GM12892 (cell line): ENCODE measurements around the gene GAB2.

ENCODE experiments used
- POLR2A ChIP-seq: IDR thresholded peaks from 2 replicates; pipeline ENCODE4 v1.6.1; 2011; ENCODE audit warnings: low read depth, low read length, control low read depth
- POLR2AphosphoS5 ChIP-seq: IDR thresholded peaks from 2 replicates; pipeline ENCODE4 v1.6.1; 2011; ENCODE audit warnings: low read depth, low read length, control low read depth
- TAF1 ChIP-seq: IDR thresholded peaks from 2 replicates; pipeline ENCODE4 v1.6.1; 2011; ENCODE audit warnings: low read depth, mild to moderate bottlenecking, control low read depth, low read length, borderline replicate concordance

DNA sequence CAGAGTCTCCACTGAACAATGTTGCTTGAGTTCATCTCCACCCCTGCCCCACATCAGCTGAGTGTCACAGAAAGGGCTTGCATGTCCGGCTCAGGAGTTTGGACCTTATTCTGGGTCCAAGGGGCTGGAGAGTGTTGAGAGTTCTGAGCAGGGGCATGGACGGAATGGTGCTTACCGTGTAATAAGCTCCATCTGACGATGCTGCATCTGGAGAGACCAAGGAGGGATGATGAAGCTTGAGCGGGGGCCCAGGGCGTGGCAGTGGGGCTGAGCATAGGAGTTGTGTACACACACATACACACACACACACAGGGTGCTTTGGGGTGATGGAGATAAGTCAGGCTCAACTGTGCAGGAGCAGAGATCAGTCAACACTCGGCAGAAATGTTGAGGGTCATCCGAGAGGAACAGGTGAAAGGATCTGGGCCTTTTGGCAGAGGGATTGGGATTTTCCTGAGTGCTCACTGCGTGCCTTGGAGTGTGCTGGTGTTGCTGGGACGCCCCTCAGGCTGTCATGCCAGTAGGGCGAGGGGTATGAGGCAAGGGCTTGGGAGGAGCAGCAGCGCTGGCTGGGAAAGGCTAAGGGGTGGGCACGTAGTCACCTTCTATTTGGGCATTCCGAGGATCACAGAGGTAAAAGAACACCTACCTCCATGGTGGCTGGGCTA, 226.6 kb downstream of the GAB2 start:
- TF ChIP-seq POLR2A (no peak), POLR2AphosphoS5 (no peak), TAF1 (no peak)
